ENCODE measurements around the gene ACADSB. TPM values are rescaled to one million over a fixed set of nuclear protein-coding genes. Genes with fewer than 3 reads are reported as not detected.

The ACADSB gene
- total and polyA plus RNA-seq, 2 experiments from 2014 or later, result 3.7 to 6.5 TPM

GRCh38 chr10:122990278-122990677 lies 18.5 kb upstream of the ACADSB start:
- H3K27me3 Mint-ChIP-seq (ENCODE audit: insufficient read depth, low read depth, poor library complexity), result no peaks in the 10 kb centered on the region
- ATAC-seq (no peak), DNase-seq (ENCODE audit: low spot score) (no peak)
- no peaks in the 10 kb centered on the region for H3K4me1 Mint-ChIP-seq
- no peak overlapping the region for H3K27ac ChIP-seq (ENCODE audit: low read depth)
- H3K27me3 ChIP-seq (ENCODE audit: insufficient read depth), result no peaks in the 10 kb centered on the region
- TF ChIP-seq POLR2AphosphoS5 (IDR thresholded peaks at IDR 0.05; ENCODE audit: low read depth) (no peak), CTCF (conservative IDR thresholded peaks at IDR 0.05; ENCODE audit: low read depth in 2 of 2) (no peak), EZH2 (IDR thresholded peaks at IDR 0.05; ENCODE audit: low read depth, unreplicated experiment) (no peak), ZNF462 (CRISPR knock-in tag; IDR thresholded peaks at IDR 0.05) (no peak)
- H3F3A ChIP-seq (replicated peaks; ENCODE audit: low read depth), result no peaks in the 10 kb centered on the region
- H3K4me3 ChIP-seq, result no peak overlapping the region
- no peak overlapping the region for H3K4me3 Mint-ChIP-seq
- no peaks in the 10 kb centered on the region for H3K79me2 ChIP-seq (replicated peaks; ENCODE audit: insufficient read depth)
- H3K4me2 ChIP-seq, result no peak overlapping the region
- no peaks in the 10 kb centered on the region for H3K4me1 ChIP-seq (ENCODE audit: insufficient read depth)
- no peaks in the 10 kb centered on the region for H3K9me2 ChIP-seq (ENCODE audit: insufficient read depth)
- H3K36me3 ChIP-seq (ENCODE audit: insufficient read depth), result peaks cover 3% of the 10 kb centered on the region; the same call in 1 of the 2 replicates
- H3K36me3 Mint-ChIP-seq (ENCODE audit: low read depth), result peaks cover 12% of the 10 kb centered on the region
- H3K27ac Mint-ChIP-seq, result no peak overlapping the region
- H4K20me1 ChIP-seq (replicated peaks; ENCODE audit: insufficient read depth), result no peaks in the 10 kb centered on the region
- H3K9me3 Mint-ChIP-seq, result no peaks in the 10 kb centered on the region
- H2AFZ ChIP-seq, result no peak overlapping the region
